ENCODE results near the gene NMNAT2.

GRCh38 chr1:183355797-183356196, 62.4 kb downstream of the NMNAT2 start:
- TF ChIP-seq EP300 (IDR thresholded peaks at IDR 0.05; ENCODE audit: borderline replicate concordance) (no peak), NFIC (IDR thresholded peaks at IDR 0.05) (no peak), RAD21 (IDR thresholded peaks at IDR 0.05; ENCODE audit: low read depth) (no peak), EGR1 (IDR thresholded peaks at IDR 0.05) (no peak), CREB1 (IDR thresholded peaks at IDR 0.05; ENCODE audit: low read depth) (no peak), CEBPB (IDR thresholded peaks at IDR 0.05) (no peak), REST (IDR thresholded peaks at IDR 0.05; ENCODE audit: low read depth) (no peak), YY1 (IDR thresholded peaks at IDR 0.05; ENCODE audit: low read depth) (no peak), ZBTB7A (IDR thresholded peaks at IDR 0.05; ENCODE audit: low read depth) (no peak), TEAD4 (IDR thresholded peaks at IDR 0.05) (no peak), TAF1 (IDR thresholded peaks at IDR 0.05; ENCODE audit: low read depth) (no peak), FOXM1 (IDR thresholded peaks at IDR 0.05; ENCODE audit: borderline replicate concordance, low read depth) (no peak), TCF12 (IDR thresholded peaks at IDR 0.05; ENCODE audit: low read depth) (no peak)
- TF ChIP-seq, protein P1, sequence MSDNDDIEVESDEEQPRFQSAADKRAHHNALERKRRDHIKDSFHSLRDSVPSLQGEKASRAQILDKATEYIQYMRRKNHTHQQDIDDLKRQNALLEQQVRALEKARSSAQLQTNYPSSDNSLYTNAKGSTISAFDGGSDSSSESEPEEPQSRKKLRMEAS (IDR thresholded peaks at IDR 0.05): no peak

All from Ishikawa (cell line).